GM18867 (cell line): ENCODE results near the gene CPNE1.
"Not testable (repeated sequence)": the region's sequence is repeated elsewhere in the genome, so short reads cannot be mapped to it uniquely, and the experiment has no call there.

ENCODE experiments used
- ATAC-seq: cut with Tn5 transposase; IDR thresholded peaks from one replicate; pipeline ENCODE4 v1.9.1; 2021; ENCODE audit warnings: mild to moderate bottlenecking, moderate library complexity; ENCODE audit not compliant: unreplicated experiment

The CPNE1 gene

DNA sequence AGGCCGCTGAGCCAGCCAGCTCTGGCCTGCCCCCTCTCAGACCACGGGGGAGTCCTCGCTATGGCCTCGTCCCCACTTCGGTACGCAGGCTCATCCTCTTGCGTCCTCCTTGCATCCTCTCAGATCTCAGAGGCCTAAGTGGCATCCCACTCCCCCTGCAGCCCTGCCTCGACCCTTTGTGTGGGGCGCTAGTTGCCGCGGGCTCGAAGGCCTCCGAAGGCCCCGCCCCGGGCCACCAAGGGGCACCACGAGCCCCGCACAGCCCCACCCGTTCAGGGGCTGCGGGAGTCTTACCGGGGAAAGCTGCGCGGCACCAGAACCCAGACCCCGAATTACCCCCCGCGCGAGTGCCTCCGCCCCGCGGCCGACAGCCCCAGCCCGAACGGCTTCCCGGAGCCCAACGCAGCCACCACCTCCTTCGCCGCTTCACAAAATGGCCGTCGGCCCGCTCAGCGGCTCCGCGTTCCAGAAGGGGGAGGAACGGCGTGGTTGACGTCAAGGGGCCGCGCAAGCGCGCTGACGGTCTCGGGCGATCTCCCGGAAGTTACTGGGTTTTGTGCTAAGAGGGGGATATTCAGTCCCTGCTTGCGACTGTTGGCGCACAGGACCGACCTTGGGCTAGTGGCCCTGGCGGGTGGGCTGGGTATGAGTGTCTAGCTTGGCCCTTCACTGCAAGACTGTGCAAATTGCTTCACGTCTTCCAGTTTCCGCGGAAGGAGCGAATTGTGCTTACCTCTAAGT is at the start of gene CPNE1, which contains the start of gene RBM12:
TSS of gene CPNE1 (minus strand) at position 435 of the 741 bp plus-strand sequence. CDS start 31,977 bp downstream, outside the sequence.
TSS of gene RBM12 (minus strand) at position 435 of the 741 bp plus-strand sequence. CDS start 9,578 bp downstream, outside the sequence.
- ATAC-seq: peak; percentile 71

DNA sequence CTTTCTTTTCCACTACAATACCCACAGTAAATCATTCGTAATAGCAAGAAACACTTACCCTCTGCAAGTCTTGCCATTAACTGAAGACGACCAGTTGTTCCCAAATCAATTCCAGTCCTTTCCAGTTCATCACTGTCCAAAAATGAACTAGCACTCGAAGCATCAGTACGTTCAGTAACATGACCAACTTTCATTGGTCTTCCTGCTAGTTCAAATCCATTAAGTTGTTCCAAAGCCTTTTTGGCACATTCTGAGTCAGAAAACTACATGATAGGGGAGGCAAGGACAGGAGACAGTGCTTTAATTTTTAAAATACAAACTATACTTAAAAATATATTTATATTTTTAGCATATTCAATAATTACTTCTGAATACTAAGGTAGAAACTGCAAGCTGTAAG is 49.4 kb upstream of the CPNE1 start:
- no peak for ATAC-seq

DNA sequence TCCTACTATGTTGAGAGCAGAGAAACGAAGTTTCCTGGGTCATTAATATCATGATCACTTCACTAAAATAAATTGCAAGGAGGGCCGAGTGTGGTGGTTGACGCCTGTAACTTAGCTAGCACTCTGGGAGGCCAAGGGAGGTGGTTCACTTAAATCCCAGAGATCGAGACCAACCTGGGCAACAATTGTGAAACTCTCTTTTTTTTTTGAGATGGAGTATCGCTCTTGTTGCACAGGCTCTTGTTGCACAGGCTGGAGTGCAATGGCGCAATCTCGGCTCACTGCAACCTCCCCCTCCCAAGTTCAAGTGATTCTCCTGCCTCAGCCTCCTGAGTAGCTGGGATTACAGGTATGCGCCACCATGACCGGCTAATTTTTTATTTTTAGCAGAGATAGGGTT is 48.4 kb upstream of the CPNE1 start:
- ATAC-seq: not testable (repeated sequence)

DNA sequence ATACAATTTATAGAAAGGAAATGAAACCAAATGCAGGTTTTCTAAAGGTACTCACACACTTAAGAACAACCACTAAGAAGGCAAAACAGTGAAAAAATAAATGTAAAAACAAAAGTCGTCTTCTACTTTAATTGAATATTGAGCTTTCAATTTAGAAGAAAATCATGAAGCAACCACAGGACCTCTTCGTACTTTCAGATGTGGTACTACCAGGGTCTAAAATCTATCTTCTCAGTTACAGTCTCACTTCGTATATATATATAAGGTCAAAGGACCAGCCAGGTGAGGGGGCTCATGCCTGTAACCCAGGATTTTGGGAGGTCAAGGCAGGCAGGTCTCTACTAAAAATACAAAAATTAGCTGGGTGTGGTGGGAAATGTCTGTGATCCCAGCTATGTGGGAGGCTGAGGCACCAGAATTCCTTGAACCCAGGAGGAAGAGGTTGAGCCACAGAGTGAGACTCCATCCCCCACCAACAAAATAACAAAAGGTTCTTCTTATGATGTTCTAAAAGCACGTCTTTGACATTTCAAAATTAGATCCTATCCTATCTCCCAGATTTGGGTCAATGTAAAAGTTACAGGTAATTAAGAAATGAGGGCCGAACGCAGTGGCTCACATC is 47.0 kb upstream of the CPNE1 start:
- ATAC-seq: no peak

DNA sequence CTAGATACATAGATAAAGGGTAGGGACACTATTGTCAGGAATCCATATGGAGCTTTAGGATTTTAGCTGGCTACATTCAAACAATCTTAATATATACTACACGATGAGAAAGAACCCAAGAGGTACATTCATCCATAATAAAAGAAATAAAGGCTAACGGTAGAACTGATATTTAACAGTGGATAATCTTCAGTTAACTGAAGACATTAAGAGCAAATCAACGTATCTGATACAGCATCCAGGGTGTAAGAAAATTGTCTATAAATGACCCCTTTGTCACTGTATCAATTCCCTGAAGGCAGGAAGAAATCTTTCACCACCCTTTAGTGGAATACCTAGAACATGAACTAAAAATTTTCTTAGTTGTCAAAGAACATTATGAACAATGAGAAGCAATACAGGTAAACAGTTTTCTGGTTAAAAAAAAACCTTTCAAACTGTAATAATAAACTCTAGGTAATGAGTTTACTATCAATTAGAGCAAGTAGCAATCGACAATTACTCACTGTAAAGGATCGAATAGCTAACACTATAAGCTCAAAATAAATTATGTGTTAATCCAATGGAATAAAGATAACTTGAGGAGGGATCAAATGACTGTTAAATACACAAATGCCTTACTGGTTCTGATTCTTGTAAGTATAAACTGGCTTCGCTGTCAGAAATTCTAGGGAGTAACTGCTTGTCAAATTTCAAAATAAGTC is 46.3 kb upstream of the CPNE1 start:
- no peak for ATAC-seq

DNA sequence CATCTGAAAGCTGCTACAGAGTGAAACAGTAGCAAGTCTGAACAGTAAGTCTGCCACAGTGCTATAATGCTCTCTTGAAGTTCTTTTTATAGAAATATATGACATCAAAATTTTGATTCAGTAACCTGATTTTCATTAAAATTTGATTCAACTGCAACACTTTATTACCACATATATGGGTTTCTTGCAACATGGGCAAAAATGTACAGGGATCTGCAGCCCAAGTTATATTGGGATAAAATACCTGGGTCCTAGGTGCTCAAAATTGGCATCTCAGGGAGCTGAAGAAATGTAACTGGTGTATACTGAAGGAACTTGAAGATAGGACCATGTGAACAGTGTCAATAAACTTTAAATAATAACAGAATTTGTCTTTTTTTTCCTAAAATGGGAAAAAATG is 45.3 kb upstream of the CPNE1 start:
- no peak for ATAC-seq

DNA sequence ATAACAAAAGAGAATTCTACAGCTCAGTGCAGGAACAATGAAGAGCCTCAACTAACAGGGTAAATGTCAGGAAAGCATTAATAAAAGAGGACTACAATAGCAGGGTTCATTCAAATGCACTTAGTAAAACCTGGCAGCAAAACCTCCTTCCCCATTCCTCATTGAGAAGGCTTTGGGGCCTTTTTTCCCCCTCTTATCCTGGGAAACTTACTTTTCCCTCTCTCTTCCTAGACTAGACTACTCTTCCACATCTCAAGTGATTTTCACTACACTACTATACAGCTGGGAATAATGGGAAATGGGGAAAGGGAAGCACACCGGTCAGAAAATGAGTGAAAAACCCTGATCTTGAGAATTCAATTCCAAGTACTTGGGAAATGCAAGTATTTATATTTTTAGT is 44.6 kb upstream of the CPNE1 start:
- no peak for ATAC-seq

DNA sequence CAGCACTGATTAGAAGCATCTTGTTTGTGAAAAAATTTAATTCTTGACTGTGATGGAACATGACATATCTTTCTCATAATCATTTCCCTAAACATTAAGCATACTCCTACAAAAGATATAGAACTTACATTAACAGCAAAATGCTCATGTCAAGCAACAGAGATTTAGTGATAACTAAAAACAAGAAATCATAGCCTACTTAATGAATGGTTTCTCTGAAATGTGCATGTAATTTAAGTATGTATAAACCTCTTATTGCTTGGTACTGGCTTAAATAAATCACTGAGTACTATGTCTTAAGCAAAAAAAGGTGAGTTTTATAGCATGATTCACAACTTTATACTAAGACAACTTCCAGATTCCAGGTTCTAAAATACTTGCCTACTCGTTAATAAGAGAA is 43.8 kb upstream of the CPNE1 start:
- no peak for ATAC-seq

DNA sequence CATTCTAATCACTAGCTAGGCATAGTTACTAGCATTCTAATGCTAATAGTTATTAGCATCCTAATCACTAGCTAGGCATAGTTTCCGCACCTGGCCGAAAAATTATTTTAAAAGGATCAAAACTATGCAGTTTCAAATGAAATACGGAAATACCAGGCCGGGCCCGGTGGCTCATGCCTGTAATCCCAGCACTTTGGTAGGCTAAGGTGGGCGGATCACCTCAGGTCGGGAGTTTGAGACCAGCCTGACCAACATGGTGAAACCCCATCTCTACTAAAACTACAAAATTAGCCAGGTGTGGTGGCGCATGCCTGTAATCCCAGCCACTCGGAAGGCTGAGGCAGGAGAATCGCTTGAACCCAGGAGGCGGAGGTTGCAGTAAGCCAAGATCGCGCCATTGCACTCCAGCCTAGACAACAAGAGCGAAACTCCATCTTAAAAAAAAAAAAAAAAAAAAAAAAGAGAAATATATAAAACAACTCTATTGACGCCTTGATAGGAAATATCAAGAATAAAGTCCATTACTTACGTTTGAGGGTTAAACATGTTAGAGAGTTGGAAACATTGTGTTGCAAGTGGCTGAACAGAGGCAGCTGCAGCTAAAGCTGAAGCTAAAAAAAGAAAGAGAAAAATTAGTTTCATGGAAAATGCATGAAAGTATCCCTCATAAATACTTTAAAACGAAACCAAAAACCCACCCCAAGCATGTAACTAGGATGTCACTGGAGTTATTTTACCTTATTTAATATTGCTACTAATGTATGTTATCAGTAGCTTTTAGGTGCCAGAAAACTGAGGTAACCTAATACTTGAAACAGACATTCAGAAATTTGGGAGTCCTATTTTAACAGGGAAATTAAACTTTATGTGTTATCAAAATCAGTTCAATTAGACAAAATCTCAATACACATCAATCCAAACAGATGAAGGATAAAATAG is 42.2 kb upstream of the CPNE1 start:
- ATAC-seq: not testable (repeated sequence)

DNA sequence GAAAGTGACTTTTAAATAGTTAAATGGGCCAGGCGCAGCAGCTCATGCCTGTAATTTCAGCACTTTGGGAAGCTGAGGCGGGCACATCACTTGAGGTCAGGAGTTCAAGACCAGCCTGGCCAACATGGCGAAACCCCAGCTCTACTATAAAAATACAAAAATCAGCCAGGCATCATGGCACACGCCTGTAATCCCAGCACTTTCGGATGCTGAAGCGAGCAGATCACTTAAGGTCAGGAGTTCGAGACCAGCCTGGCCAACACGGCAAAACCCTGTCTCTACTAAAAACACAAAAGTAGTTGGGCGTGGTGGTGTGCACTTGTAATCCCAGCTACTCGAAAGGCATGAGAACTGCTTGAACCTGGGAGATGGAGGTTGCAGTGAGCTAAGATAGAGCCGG is 41.2 kb upstream of the CPNE1 start:
- ATAC-seq: not testable (repeated sequence)

DNA sequence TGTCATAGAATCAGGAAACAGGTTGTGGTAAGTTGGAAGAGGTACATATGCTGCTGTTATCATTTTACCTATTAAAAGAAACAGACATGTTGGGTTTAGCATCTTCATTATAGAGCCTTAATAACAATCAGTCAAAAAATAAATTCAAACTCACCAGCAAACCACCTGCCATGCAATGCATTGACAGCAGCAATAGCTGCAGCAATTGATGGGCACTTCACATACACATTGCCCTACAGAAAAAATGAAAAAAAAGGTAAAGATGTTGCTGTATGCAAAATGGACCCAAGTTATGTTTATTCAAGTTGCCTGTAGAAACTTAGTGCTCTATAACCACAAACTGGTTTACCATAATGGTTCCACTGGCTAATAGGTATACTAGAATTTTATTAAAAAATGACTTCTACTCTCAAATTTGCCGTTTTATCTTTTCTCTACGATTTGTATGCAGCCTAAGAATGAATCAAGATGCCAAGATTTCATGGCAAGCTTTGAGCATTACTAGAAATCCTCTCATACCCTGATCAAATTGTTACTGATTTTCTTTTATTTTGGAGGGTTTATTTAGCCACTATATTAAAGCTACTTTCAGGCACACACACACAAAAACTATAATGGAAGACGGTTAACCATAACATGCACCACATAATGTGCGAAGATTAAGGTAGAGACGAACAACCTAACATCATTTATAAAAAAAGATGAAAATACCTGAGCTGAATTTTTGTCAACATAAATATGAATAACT is 40.0 kb upstream of the CPNE1 start:
- ATAC-seq: no peak

DNA sequence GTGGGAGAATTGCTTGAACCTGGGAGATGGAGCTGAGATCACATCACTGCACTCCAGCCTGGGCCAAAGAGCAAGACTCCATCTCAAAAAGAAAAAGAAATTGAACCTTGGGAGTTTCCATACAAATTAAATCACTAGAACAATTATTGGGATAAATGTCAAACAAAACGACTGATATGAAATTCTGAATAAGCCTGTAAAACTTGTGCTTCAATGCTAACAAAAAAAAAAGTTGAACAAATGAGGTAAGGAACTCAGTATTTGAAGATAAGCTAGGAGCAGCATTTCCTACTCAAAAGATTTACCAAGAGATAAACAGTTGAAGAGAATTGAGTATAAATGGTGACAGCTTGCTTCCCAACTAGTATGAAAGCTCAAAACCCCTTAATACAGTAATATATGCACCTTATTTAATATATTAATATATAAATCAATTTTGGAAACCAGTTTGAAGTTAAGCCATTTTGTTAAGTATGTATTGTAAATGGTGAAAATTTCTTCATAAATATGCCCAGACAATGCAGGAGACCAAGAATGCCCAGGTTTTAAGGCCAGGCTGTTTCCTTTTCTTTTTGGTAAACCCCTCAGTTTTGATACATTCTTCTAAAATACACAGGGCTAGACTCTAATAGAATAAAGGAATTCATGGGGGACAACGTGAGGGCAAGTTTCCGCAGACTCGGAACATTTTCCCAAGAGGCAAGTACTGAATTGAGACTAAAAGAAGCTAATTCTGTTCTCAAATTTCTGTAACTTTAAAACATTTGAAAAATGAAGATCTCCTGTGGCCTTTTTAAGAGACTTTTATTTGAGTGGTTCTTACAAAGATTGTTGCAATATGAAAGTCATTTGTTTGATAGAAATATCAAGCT is 38.4 kb upstream of the CPNE1 start:
- no peak for ATAC-seq

DNA sequence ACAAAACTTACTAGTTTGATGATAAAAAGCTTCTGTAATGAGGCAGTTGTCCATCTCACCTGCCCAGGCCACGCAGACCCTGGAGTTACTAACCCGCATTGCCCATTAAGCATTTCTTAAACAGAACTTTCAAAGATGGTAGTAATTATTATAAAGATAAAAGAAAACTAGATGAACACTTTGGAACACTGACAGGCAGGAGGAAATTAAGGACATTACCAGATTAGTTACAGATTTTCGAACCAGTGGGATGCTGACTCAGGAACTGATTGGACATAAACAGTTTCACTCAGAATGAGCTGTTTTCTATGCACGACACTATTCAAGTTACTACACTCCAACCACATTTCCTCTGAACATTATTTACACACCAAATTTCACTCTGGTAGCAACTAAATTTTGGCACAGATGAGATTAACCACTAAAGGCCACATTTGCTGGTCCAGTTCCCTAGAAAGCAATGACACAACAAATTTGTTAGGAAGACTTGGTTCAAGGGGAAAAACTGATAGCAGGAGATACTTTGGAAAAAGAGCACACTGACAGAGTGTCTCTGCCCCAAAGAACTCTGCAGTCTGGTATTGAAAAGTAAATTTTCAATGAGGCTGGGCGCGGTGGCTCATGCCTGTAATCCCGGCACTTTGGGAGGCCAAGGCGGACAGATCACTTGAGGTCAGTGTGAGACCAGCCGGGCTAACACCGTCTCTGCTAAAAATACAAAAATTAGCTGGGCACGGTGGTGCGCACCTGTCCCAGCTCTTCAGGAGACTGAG is 37.5 kb upstream of the CPNE1 start:
- ATAC-seq: no peak

DNA sequence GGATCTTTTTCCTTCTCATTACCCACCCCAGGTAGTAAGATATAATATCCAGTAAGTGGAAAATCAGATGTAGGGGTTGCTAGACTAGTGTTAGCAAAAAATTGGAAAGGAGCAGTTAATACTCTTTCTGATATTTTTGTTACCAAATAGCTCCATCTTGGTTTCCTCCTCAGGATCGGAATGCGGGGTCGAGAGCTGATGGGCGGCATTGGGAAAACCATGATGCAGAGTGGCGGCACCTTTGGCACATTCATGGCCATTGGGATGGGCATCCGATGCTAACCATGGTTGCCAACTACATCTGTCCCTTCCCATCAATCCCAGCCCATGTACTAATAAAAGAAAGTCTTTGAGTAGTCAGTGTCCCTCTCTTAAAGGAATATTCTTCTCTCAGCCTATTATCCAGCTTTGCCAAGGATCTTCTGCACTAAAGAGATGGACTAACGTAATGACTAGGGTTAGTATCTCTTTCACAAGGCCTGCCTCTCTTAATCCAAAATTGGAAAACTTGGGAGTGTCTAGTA is 36.0 kb upstream of the CPNE1 start:
- ATAC-seq: no peak

DNA sequence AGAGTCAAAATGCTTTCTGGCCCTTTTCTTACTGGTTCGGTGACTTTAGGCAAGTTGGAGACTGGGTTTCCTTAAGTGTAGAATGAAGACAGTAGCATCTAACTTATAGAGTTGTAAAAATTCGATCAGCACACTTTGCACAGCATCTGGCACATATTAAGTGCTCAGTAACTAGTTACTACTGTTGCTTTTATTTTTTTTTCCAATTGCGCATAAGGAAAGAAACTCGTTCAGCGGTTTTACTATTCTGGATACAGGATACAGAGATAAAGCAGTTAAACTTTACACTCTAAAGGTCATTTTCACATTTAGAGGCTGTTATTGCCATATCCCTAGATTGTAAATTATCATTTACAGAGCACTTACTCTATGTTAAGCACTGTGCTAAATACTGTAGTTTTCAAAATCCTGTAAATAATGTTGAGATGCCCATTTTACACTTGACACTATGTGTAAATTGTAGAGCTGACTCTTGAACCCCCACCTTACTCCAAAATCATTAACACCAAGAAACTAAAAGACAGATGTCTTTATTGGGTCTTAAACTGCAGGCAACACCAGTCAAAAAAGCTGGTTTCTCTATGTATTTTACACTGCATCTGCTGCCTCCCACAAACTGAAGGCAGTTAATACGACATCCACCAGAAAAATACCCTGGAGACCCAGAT is 35.4 kb upstream of the CPNE1 start:
- no peak for ATAC-seq

DNA sequence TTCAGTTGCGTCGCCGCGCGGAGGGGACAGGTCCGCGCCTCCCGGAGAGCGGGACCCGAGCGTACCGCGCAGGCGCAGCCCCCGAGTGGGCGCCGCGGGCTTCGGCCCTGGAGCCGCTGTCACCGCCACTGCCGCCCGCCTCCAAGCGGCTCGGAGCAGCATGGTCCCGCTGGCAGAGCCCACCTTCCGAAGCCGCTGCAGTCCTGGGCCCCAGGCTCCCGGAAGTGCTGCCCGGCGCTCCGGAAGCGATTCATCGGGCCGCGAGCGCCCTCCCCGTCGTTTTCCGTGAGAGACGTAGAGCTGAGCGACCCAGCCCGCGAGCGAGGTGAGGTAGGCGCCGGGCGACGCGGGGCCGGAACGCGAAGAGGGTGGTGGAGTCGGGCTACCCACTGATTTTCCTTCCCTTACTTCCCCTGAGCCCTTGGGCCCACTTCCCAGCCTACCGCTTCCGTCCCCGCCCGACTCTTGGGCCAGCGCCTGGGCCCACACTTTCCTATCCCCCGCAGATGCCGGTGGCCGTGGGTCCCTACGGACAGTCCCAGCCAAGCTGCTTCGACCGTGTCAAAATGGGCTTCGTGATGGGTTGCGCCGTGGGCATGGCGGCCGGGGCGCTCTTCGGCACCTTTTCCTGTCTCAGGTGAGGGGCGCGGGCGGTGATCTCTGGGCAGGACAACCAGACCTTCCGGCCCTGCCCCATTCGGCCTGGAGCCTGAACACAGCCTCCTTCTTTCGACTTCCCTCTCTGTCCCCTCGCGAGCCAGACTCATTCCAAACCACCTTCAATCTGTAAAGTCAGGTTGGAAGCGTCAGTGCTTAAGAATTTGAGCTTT is 34.6 kb upstream of the CPNE1 start, which contains the start of the genes NFS1 and ROMO1:
TSS of gene NFS1 (minus strand) at position 226 of the 830 bp plus-strand sequence. CDS start at position 162, 64 bp downstream.
TSS of gene ROMO1 (plus strand) at position 279 of the 830 bp plus-strand sequence. CDS start at position 507, 228 bp downstream.
- peak; percentile 82 for ATAC-seq
